ENCODE results near the gene TMEM163.

The TMEM163 gene

DNA sequence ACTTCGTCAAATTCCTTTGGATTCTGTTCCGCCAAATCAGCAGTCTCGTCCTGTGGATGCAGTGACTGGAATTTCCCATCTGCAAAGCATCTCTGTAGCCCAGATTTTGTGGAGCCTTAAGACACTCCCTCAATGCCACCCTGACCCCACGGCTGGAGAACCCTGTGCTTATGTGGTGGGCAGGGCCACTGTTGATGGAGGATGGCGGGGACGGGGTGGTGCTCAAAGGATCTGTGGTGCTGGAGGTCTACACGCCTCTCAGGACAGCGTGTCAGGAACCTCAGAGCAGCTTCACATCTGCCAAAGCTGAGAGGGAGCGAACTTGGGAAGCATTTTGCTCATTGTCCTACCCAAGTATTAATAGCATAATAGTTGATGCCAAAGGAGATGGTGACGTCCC lies 264.8 kb downstream of the TMEM163 start:
- peaks cover 46% of the 10 kb centered on the region for H3K36me3 Mint-ChIP-seq (ENCODE audit: low read depth)
- no peak overlapping the region for H3K27ac Mint-ChIP-seq
- no peaks in the 10 kb centered on the region for H3K9me3 Mint-ChIP-seq

DNA sequence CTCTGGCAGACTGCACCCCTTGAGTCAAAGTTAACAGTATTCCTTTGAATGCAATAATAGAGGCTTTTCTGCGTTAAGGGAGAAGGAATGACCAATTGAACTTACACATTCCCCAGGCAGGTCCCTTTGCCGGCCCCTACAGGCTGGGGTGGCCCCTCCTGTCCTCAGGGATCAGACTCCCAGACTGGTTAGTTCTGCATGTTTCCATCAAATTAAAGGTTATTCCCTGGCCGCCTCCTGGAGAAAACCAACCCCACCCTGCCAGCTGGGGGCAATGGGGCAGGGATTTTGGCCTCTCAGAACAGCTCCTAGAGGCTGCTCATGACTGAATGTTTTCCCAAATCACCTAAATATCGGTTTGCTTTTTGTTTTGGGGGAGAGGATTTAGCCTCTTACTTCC lies 265.3 kb downstream of the TMEM163 start:
- Mint-ChIP-seq H3K27ac (no peak overlapping the region), H3K4me3 (no peak overlapping the region)

More for the DNA sequence above, 264.8 kb downstream of the TMEM163 start:
- Mint-ChIP-seq H3K4me3 (no peak overlapping the region), H3K4me1 (ENCODE audit: low read depth) (no peaks in the 10 kb centered on the region), H3K27me3 (no peaks in the 10 kb centered on the region)
- DNase-seq, result no peak

GRCh38 chr2:134452042-134452733 lies 266.6 kb downstream of the TMEM163 start:
- Mint-ChIP-seq H3K9me3 (no peaks in the 10 kb centered on the region), H3K27ac (no peak overlapping the region), H3K4me3 (no peak overlapping the region), H3K27me3 (no peaks in the 10 kb centered on the region), H3K4me1 (ENCODE audit: low read depth) (no peaks in the 10 kb centered on the region), H3K36me3 (ENCODE audit: low read depth) (peaks cover 58% of the 10 kb centered on the region)
- no peak for DNase-seq

More for the DNA sequence above, 265.3 kb downstream of the TMEM163 start:
- H3K9me3 Mint-ChIP-seq, result no peaks in the 10 kb centered on the region
- peaks cover 51% of the 10 kb centered on the region for H3K36me3 Mint-ChIP-seq (ENCODE audit: low read depth)
- H3K4me1 Mint-ChIP-seq (ENCODE audit: low read depth), result no peaks in the 10 kb centered on the region
- no peak for DNase-seq
- H3K27me3 Mint-ChIP-seq, result no peaks in the 10 kb centered on the region

- no peak for DNase-seq
- Mint-ChIP-seq H3K36me3 (ENCODE audit: low read depth) (peaks cover 64% of the 10 kb centered on the region), H3K9me3 (no peaks in the 10 kb centered on the region), H3K27ac (no peak overlapping the region), H3K4me3 (no peak overlapping the region), H3K27me3 (no peaks in the 10 kb centered on the region), H3K4me1 (ENCODE audit: low read depth) (no peaks in the 10 kb centered on the region)
Measured at GRCh38 chr2:134451347-134451630, 267.5 kb downstream of the TMEM163 start.

GRCh38 chr2:134449751-134450513 lies 268.9 kb downstream of the TMEM163 start:
- Mint-ChIP-seq H3K27ac (no peak overlapping the region), H3K27me3 (no peaks in the 10 kb centered on the region), H3K4me1 (ENCODE audit: low read depth) (no peaks in the 10 kb centered on the region), H3K9me3 (no peaks in the 10 kb centered on the region), H3K4me3 (no peak overlapping the region), H3K36me3 (ENCODE audit: low read depth) (peaks cover 62% of the 10 kb centered on the region)
- DNase-seq, result no peak

- Mint-ChIP-seq H3K4me1 (ENCODE audit: low read depth) (no peaks in the 10 kb centered on the region), H3K9me3 (no peaks in the 10 kb centered on the region), H3K27ac (no peak overlapping the region), H3K27me3 (no peaks in the 10 kb centered on the region), H3K4me3 (no peak overlapping the region), H3K36me3 (ENCODE audit: low read depth) (peaks cover 66% of the 10 kb centered on the region)
- no peak for DNase-seq
Measured at GRCh38 chr2:134449157-134449556, 269.6 kb downstream of the TMEM163 start.

GRCh38 chr2:134448650-134449049 lies 270.1 kb downstream of the TMEM163 start:
- Mint-ChIP-seq H3K9me3 (no peaks in the 10 kb centered on the region), H3K27ac (no peak overlapping the region), H3K36me3 (ENCODE audit: low read depth) (peaks cover 65% of the 10 kb centered on the region), H3K27me3 (no peaks in the 10 kb centered on the region), H3K4me3 (no peak overlapping the region), H3K4me1 (ENCODE audit: low read depth) (no peaks in the 10 kb centered on the region)
- no peak for DNase-seq

- no peak for DNase-seq
- Mint-ChIP-seq H3K36me3 (ENCODE audit: low read depth) (peaks cover 69% of the 10 kb centered on the region), H3K4me3 (no peak overlapping the region), H3K9me3 (no peaks in the 10 kb centered on the region), H3K27ac (no peak overlapping the region), H3K27me3 (no peaks in the 10 kb centered on the region), H3K4me1 (ENCODE audit: low read depth) (no peaks in the 10 kb centered on the region)
Measured at GRCh38 chr2:134447669-134448068, 271.1 kb downstream of the TMEM163 start.

DNA sequence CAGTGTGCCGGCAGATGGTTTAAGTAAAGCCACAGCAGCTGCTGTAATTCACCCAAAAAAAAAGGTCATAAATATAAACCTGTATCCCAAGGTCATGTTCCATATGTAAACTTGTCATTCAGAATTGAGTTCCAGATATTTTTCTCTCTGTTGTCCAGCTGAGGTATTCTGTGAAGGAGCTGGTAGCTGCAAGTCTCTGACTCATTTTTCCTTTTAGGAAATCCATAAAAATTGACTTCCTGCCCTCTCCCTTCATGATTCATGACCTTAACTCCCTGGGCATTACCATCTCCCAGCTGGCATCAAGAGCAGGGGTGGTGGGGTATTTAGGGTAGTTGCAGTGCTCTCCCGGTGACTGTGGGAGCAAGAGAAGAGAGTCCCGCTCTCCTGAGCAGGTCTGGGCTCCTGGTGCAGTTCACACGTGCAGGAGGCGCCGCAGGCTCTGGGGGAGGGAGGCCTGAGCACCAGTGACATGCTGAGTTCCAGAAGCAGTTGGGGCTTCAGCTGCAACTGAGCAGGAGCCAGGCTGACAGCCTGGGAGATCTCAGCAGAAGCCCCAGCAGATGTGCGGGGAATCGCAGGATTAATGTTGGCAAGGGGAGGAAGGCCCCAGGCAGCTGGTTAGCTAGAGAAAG lies 272.3 kb downstream of the TMEM163 start:
- H3K27me3 Mint-ChIP-seq, result no peaks in the 10 kb centered on the region
- H3K9me3 Mint-ChIP-seq, result no peaks in the 10 kb centered on the region
- no peak overlapping the region for H3K4me3 Mint-ChIP-seq
- DNase-seq, result no peak
- no peaks in the 10 kb centered on the region for H3K4me1 Mint-ChIP-seq (ENCODE audit: low read depth)
- peak overlapping the region; percentile 30 for H3K27ac Mint-ChIP-seq
- H3K36me3 Mint-ChIP-seq (ENCODE audit: low read depth), result peaks cover 75% of the 10 kb centered on the region

- DNase-seq, result no peak
- Mint-ChIP-seq H3K4me3 (no peak overlapping the region), H3K27me3 (no peaks in the 10 kb centered on the region), H3K27ac (peak overlapping the region; percentile 33), H3K36me3 (ENCODE audit: low read depth) (peaks cover 77% of the 10 kb centered on the region), H3K4me1 (ENCODE audit: low read depth) (no peaks in the 10 kb centered on the region), H3K9me3 (no peaks in the 10 kb centered on the region)
Measured at GRCh38 chr2:134445985-134446382, 272.8 kb downstream of the TMEM163 start.

DNA sequence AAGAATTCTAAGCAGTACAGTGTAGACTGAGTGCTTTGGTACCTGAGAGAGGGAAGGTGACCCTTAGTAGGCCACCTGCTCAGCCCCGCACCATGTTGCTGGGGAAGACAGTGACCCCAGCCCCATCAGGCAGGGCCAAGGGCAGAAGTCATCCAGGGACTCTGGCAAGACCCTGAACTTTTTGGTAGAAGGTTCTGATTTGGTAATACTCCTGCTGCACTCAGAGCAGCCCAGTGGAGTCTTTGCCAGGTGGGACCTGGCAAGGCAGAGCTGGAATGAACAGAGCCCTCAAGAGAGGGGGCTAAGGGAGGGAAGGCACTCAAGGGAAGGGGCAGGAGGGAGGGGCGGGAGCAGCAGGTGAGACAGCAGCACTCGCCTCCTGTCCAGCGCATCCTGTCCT lies 273.7 kb downstream of the TMEM163 start:
- no peaks in the 10 kb centered on the region for H3K4me1 Mint-ChIP-seq (ENCODE audit: low read depth)
- no peaks in the 10 kb centered on the region for H3K27me3 Mint-ChIP-seq
- H3K27ac Mint-ChIP-seq, result peak overlapping the region; percentile 33
- DNase-seq, result no peak
- peaks cover 74% of the 10 kb centered on the region for H3K36me3 Mint-ChIP-seq (ENCODE audit: low read depth)
- no peaks in the 10 kb centered on the region for H3K9me3 Mint-ChIP-seq
- H3K4me3 Mint-ChIP-seq, result no peak overlapping the region

DNA sequence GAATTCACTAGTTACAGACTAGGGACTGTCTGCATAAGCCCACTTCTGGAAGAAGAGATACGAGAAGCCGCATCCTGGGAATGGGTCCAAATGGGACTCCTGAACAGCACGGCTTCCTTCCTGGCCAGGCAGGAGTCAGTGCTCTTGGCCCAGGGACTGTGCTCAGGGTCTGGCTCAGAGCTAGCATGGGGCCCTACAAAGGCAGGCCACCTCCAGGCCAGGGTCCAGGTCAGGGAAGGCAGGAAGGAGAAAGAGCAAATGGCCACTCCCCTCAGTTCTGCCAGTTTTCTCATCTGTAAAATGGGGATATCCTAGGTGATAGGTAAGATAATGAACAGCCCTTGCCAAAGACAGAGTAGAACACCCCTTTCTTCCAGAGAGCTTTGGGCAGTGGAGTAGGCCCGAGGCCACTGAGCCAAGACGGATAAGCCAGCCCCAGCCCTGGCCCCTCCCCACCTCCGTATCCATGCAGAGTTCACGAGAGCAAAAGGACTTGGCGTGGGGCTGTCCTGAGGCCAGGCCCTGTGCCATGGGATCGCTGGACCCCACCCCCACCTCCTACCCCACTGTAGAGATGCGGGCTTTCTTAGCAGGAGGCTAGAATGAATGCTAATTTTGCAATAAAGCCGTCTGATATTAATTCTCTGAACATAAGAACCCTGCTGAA lies 274.9 kb downstream of the TMEM163 start:
- Mint-ChIP-seq H3K36me3 (ENCODE audit: low read depth) (peaks cover 75% of the 10 kb centered on the region), H3K4me1 (ENCODE audit: low read depth) (no peaks in the 10 kb centered on the region), H3K9me3 (no peaks in the 10 kb centered on the region), H3K4me3 (no peak overlapping the region), H3K27me3 (no peaks in the 10 kb centered on the region), H3K27ac (no peak overlapping the region)
- DNase-seq, result no peak

- H3K4me1 Mint-ChIP-seq (ENCODE audit: low read depth), result no peaks in the 10 kb centered on the region
- no peak overlapping the region for H3K4me3 Mint-ChIP-seq
- H3K9me3 Mint-ChIP-seq, result no peaks in the 10 kb centered on the region
- peaks cover 73% of the 10 kb centered on the region for H3K36me3 Mint-ChIP-seq (ENCODE audit: low read depth)
- no peak for DNase-seq
- H3K27ac Mint-ChIP-seq, result peak overlapping the region; percentile 8
- H3K27me3 Mint-ChIP-seq, result no peaks in the 10 kb centered on the region
Measured at GRCh38 chr2:134441153-134441863, 277.5 kb downstream of the TMEM163 start.

DNA sequence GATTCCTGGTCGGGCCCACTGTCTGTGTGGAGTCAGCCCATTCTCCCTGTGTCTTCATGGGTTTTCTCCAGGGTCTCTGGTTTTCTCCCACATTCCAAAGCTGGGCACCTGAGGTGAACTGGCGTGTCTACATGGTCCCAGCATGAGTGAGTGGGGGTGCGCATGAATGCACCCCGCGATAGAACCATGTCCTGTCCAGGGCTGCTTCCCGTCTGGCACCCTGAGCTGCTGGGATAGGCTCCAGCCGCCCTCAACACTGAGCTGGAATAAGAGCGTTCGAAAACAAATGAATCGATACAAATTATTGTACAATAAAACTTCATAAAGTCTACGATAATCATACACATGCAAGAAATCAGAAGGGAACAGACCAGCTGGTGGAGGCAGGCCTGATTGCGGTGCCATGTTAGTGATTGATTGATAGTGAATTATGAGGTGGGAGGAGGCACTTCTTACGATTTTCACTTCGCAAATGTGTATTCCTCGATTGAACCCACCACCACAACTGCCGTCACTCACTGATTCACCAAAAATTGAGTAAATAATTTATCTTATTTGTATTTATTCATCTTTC lies 278.4 kb downstream of the TMEM163 start:
- no peak overlapping the region for H3K27ac Mint-ChIP-seq
- no peak overlapping the region for H3K4me3 Mint-ChIP-seq
- no peaks in the 10 kb centered on the region for H3K4me1 Mint-ChIP-seq (ENCODE audit: low read depth)
- H3K27me3 Mint-ChIP-seq, result no peaks in the 10 kb centered on the region
- H3K36me3 Mint-ChIP-seq (ENCODE audit: low read depth), result peaks cover 77% of the 10 kb centered on the region
- no peak for DNase-seq
- H3K9me3 Mint-ChIP-seq, result no peaks in the 10 kb centered on the region

All from activated T-cell treated with anti-CD3 and anti-CD28 coated beads, Interleukin-2, amount 50 U/mL, for 24 hours (primary cell).